ENCODE results near the gene WWC2. TPM values are rescaled to one million over a fixed set of nuclear protein-coding genes. Genes with fewer than 3 reads are reported as not detected.

The WWC2 gene
- total RNA-seq, 2 experiments from 2014 or later: not detected

- no peak overlapping the region for H3K4me3 ChIP-seq (ENCODE audit: low read depth, low read length, poor library complexity, severe bottlenecking)
- intact Hi-C loops (cut with micrococcal nuclease; ENCODE audit: unreplicated experiment): loop anchor here (5.0 kb wide), 1 partner anchor 147 kb away; no protein-coding TSS in a partner anchor
- ChIA-PET POLR2A (interaction anchor here (0.6 to 1.4 kb wide), 3 partner anchors 10 to 429 kb away, joined by 4 to 12 read pairs (median 5); no protein-coding TSS in a partner anchor), CTCF (ENCODE audit: unreplicated experiment) (interaction anchor here (1.1 kb wide), 1 partner anchor 323 kb away, joined by 3 read pairs; no protein-coding TSS in a partner anchor)
- no peak overlapping the region for H3K27ac ChIP-seq (ENCODE audit: low read depth, low read length, poor library complexity, severe bottlenecking)
- no TSS peak for BruUV-seq (replicated peaks)
- no peaks in the 10 kb centered on the region for H4K20me1 ChIP-seq (ENCODE audit: insufficient read depth, low read length)
- no peak overlapping the region for H3K4me2 ChIP-seq (ENCODE audit: low read length)
- no peak overlapping the region for H2AFZ ChIP-seq (ENCODE audit: low read length)
- no peaks in the 10 kb centered on the region for H3K36me3 ChIP-seq (ENCODE audit: insufficient read depth, low read length)
- no peaks in the 10 kb centered on the region for H3K79me2 ChIP-seq (ENCODE audit: insufficient read depth, low read depth, low read length)
- DNase-seq (ENCODE audit: low spot score): no peak
- no peaks in the 10 kb centered on the region for H3K4me1 ChIP-seq (ENCODE audit: insufficient read depth, low read length, poor library complexity, severe bottlenecking)
- H3K9me2 ChIP-seq (ENCODE audit: insufficient read depth, low read length): no peaks in the 10 kb centered on the region
- no peaks in the 10 kb centered on the region for H3K9me3 ChIP-seq (ENCODE audit: low read length)
- TF ChIP-seq EZH2phosphoT487 (IDR thresholded peaks at IDR 0.05; ENCODE audit: borderline replicate concordance, low read depth, low read length): no peak
- no peak for TF ChIP-seq CTCF (conservative IDR thresholded peaks at IDR 0.05; ENCODE audit: low read length)
Measured at GRCh38 chr4:183260491-183261151, 161.6 kb downstream of the WWC2 start.

DNA sequence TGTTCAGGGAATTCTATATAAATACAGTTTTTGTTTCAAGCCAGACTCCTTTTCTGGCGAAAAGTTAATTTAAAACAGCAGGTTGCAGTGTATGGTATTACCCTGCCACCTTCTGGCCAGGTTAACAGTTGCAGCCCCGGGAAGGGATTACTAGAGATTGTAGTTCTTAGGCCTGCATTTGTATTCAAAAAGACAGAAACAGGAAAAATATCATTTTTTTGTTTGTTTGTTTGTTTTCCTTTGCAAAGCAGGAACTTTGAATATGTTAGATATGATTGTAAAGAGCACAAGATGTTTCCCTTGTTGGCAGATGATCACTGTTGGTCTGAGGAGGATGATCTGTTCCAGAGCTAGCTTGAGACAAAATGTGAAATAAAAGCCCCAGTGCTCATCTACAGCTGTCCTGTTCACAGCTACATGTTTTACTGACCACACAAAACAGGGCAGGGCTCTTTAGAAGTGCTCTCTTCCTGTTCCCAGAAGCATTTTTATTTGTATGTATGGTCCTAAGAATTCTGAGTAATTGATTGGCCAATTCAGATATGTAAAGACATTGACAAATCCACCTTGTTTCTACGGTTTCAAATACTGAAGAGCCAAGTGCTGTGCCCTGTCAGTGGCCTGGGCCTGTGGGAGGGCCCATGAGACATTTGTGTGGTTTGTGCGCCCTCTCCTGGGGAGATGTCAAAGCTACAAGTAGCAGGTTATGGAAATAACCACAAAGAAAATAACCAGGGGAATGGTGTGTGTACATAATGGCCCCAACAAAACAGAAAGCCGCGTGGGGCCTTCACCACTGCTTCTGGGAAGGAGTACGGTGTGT is 163.1 kb downstream of the WWC2 start:
- H3K4me2 ChIP-seq (ENCODE audit: low read length): no peak overlapping the region
- H3K27ac ChIP-seq (ENCODE audit: low read depth, low read length, poor library complexity, severe bottlenecking): no peak overlapping the region
- no peak overlapping the region for H3K4me3 ChIP-seq (ENCODE audit: low read depth, low read length, poor library complexity, severe bottlenecking)
- H3K9me3 ChIP-seq (ENCODE audit: low read length): no peaks in the 10 kb centered on the region
- H3K79me2 ChIP-seq (ENCODE audit: insufficient read depth, low read depth, low read length): no peaks in the 10 kb centered on the region
- CTCF ChIA-PET (ENCODE audit: unreplicated experiment): interaction anchor here (1.0 to 1.5 kb wide), 3 partner anchors 35 to 325 kb away, joined by 3 read pairs; no protein-coding TSS in a partner anchor
- no peaks in the 10 kb centered on the region for H3K4me1 ChIP-seq (ENCODE audit: insufficient read depth, low read length, poor library complexity, severe bottlenecking)
- POLR2A ChIA-PET: interaction anchor here (0.6 to 1.1 kb wide), 3 partner anchors 186 to 1431 kb away, joined by 3 read pairs; no protein-coding TSS in a partner anchor
- no peaks in the 10 kb centered on the region for H3K36me3 ChIP-seq (ENCODE audit: insufficient read depth, low read length)
- H2AFZ ChIP-seq (ENCODE audit: low read length): peak overlapping the region; percentile 13; the same call in 1 of the 2 replicates
- BruUV-seq (replicated peaks): no TSS peak
- no peaks in the 10 kb centered on the region for H4K20me1 ChIP-seq (ENCODE audit: insufficient read depth, low read length)
- H3K9me2 ChIP-seq (ENCODE audit: insufficient read depth, low read length): no peaks in the 10 kb centered on the region
- DNase-seq (ENCODE audit: low spot score): peak; percentile 69
- TF ChIP-seq EZH2phosphoT487 (IDR thresholded peaks at IDR 0.05; ENCODE audit: borderline replicate concordance, low read depth, low read length) (no peak), CTCF (conservative IDR thresholded peaks at IDR 0.05; ENCODE audit: low read length) (peak; percentile 85)
- intact Hi-C loops (cut with micrococcal nuclease; ENCODE audit: unreplicated experiment): loop anchor here (1.0 to 5.0 kb wide), 3 partner anchors 145 to 324 kb away; no protein-coding TSS in a partner anchor
